Suprapubic skin (tissue), 3 donors: ENCODE results near the gene CFAP65.

Experiments used
- CTCF ChIP-seq, 2 donors: fragments of 200-600 bp in 1 of 2; fragments of 450-650 bp in 1 of 2; sonication (generic) in 1 of 2; IDR thresholded peaks; one replicate each; pipeline ENCODE4 v1.5.1; 2016 to 2019; ENCODE audit warnings: antibody characterized with exemption in 2 of 2, mild to moderate bottlenecking in 1 of 2, moderate library complexity in 1 of 2
- POLR2AphosphoS5 ChIP-seq, 3 donors: sonication (generic); formaldehyde crosslinking; IDR thresholded peaks; one replicate each; pipeline ENCODE4 v1.6.1; 2017; ENCODE audit warnings: antibody characterized with exemption in 3 of 3

- no peak for TF ChIP-seq CTCF (IDR thresholded peaks at IDR 0.05)
- TF ChIP-seq POLR2AphosphoS5 (IDR thresholded peaks at IDR 0.05) = no peak
These were observed 38.1 kb upstream of the CFAP65 start for GRCh38 chr2:219079417-219079816.
